ENCODE data around the gene PHTF1. TPM values are rescaled to one million over a fixed set of nuclear protein-coding genes. Genes with fewer than 3 reads are reported as not detected.

PHTF1 gene
- polyA plus RNA-seq, 3 donors: 6.7 to 12.2 (median 11.1) TPM

DNA sequence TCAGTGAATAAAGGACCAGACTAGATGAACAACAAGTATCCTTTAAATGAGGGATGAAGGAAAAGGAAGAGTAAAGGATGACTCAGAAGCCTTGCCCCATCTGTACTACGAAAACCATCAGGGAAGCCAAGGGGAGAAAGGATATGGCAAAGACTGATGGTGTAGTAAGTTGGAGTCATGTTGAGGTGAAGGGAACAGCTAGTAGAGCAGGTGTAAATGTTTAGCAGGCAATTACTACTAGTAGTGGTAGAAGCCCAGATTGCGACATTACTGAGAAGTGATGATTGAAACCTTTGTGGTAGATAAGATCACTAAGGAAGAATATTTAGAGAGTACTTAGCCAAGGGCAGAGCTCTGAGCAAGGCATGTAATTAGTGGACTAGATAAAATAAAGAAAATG, 84.0 kb downstream of the PHTF1 start:
- Histone ChIP-seq H3K27me3 (ENCODE audit: control insufficient read depth in 2 of 2, insufficient read depth in 2 of 2, low read length in 2 of 2) (no peaks in the 10 kb centered on the region), H3K36me3 (replicated peaks in 1 of 2; ENCODE audit: control insufficient read depth in 1 of 2, insufficient read depth in 2 of 2, low read length in 2 of 2) (no peaks in the 10 kb centered on the region), H3K9ac (ENCODE audit: insufficient read depth, low read length, poor library complexity, severe bottlenecking) (no peak overlapping the region), H3K9me3 (replicated peaks in 1 of 2; ENCODE audit: control insufficient read depth in 1 of 2, insufficient read depth in 1 of 2, low read length in 2 of 2) (no peaks in the 10 kb centered on the region), H3K4me1 (ENCODE audit: control insufficient read depth in 1 of 2, insufficient read depth in 2 of 2, low read length in 2 of 2) (peaks cover 10 to 14% of the 10 kb centered on the region in 2 donors), H2AFZ (ENCODE audit: insufficient read depth, low read depth, low read length, poor library complexity, severe bottlenecking) (no peak overlapping the region), H3K27ac (ENCODE audit: low read depth in 1 of 2, low read length in 2 of 2) (no peak overlapping the region), H3K79me2 (ENCODE audit: insufficient read depth, low read length) (no peaks in the 10 kb centered on the region), H4K20me1 (ENCODE audit: insufficient read depth, low read length) (no peaks in the 10 kb centered on the region), H3K4me3 (replicated peaks in 1 of 3; ENCODE audit: low read depth in 2 of 3, low read length in 3 of 3) (no peak overlapping the region), H3K4me2 (replicated peaks; ENCODE audit: extremely low read depth, low read length, poor library complexity, severe bottlenecking) (no peak overlapping the region)
- peak overlapping the region in 2 of 7 donors; percentile 25 to 35 for H3K27ac Mint-ChIP-seq
- TF ChIP-seq, protein P1, sequence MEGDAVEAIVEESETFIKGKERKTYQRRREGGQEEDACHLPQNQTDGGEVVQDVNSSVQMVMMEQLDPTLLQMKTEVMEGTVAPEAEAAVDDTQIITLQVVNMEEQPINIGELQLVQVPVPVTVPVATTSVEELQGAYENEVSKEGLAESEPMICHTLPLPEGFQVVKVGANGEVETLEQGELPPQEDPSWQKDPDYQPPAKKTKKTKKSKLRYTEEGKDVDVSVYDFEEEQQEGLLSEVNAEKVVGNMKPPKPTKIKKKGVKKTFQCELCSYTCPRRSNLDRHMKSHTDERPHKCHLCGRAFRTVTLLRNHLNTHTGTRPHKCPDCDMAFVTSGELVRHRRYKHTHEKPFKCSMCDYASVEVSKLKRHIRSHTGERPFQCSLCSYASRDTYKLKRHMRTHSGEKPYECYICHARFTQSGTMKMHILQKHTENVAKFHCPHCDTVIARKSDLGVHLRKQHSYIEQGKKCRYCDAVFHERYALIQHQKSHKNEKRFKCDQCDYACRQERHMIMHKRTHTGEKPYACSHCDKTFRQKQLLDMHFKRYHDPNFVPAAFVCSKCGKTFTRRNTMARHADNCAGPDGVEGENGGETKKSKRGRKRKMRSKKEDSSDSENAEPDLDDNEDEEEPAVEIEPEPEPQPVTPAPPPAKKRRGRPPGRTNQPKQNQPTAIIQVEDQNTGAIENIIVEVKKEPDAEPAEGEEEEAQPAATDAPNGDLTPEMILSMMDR (IDR thresholded peaks at IDR 0.05): no peak
- WGBS (ENCODE audit: insufficient coverage): 91% methylated on average over 1 of the region's 2 CpGs
- intact Hi-C loops (cut with micrococcal nuclease): loop anchor here in 1 of 2 donors (5.0 to 10.0 kb wide), 2 partner anchors 531 to 958 kb away; partner anchors contain the start of gene PPM1J
- peak in 1 of 3 donors; percentile 8 for DNase-seq
- H3K36me3 Mint-ChIP-seq: no peaks in the 10 kb centered on the region
- peaks cover 22% of the 10 kb centered on the region for H3K4me1 Mint-ChIP-seq
- H3K9me3 Mint-ChIP-seq: no peaks in the 10 kb centered on the region
- peaks cover 0 to 5% (median 4%) of the 10 kb centered on the region in 3 donors for H3K27me3 Mint-ChIP-seq (ENCODE audit: low read depth in 3 of 3)
- no peak overlapping the region for H3K4me3 Mint-ChIP-seq

DNA sequence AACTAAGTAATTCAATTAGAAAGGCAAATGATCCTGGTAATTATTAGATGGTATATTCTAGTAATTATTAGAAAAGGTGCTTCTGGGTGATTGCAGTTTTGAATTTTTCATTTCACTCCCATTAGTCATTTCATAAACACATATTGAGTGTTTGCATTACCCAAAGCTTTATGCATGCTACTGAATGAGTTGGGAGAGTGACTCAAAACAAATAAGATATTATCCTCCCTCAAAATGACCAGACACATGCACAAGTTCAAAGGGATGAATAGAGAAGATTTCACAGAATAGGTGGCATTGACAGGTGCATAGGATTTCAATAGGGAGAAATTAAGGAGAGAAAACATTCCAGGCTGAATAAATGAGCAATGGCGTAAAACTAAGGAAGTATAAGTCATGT, 84.7 kb downstream of the PHTF1 start:
- H3K27ac Mint-ChIP-seq: no peak overlapping the region

More for the DNA sequence above, 84.7 kb downstream of the PHTF1 start:
- Histone ChIP-seq H3K36me3 (replicated peaks in 1 of 2; ENCODE audit: control insufficient read depth in 1 of 2, insufficient read depth in 2 of 2, low read length in 2 of 2) (no peaks in the 10 kb centered on the region), H3K27me3 (ENCODE audit: control insufficient read depth in 2 of 2, insufficient read depth in 2 of 2, low read length in 2 of 2) (no peaks in the 10 kb centered on the region), H3K9ac (ENCODE audit: insufficient read depth, low read length, poor library complexity, severe bottlenecking) (no peak overlapping the region), H4K20me1 (ENCODE audit: insufficient read depth, low read length) (no peaks in the 10 kb centered on the region), H3K79me2 (ENCODE audit: insufficient read depth, low read length) (no peaks in the 10 kb centered on the region), H3K27ac (ENCODE audit: low read depth in 1 of 2, low read length in 2 of 2) (no peak overlapping the region), H3K4me2 (replicated peaks; ENCODE audit: extremely low read depth, low read length, poor library complexity, severe bottlenecking) (no peak overlapping the region), H2AFZ (ENCODE audit: insufficient read depth, low read depth, low read length, poor library complexity, severe bottlenecking) (no peak overlapping the region), H3K9me3 (replicated peaks in 1 of 2; ENCODE audit: control insufficient read depth in 1 of 2, insufficient read depth in 1 of 2, low read length in 2 of 2) (no peaks in the 10 kb centered on the region), H3K4me1 (ENCODE audit: control insufficient read depth in 1 of 2, insufficient read depth in 2 of 2, low read length in 2 of 2) (peaks cover 10 to 14% of the 10 kb centered on the region in 2 donors), H3K4me3 (replicated peaks in 1 of 3; ENCODE audit: low read depth in 2 of 3, low read length in 3 of 3) (no peak overlapping the region)
- Mint-ChIP-seq H3K9me3 (no peaks in the 10 kb centered on the region), H3K4me1 (peaks cover 22% of the 10 kb centered on the region), H3K27me3 (ENCODE audit: low read depth in 3 of 3) (peaks cover 0 to 5% (median 4%) of the 10 kb centered on the region in 3 donors), H3K36me3 (no peaks in the 10 kb centered on the region), H3K4me3 (no peak overlapping the region)
- DNase-seq: no peak
- WGBS (ENCODE audit: insufficient coverage): 83% methylated on average over 1 of the region's 1 CpG
- TF ChIP-seq, protein P1 (IDR thresholded peaks at IDR 0.05): no peak
- intact Hi-C loops (cut with micrococcal nuclease): loop anchor here in 1 of 2 donors (10.0 kb wide), 1 partner anchor 530 kb away; no protein-coding TSS in a partner anchor

Measured in CD14-positive monocyte (primary cell).